GM23338 (cell line): ENCODE results near the gene ERC1. TPM values are rescaled to one million over a fixed set of nuclear protein-coding genes. Genes with fewer than 3 reads are reported as not detected.

Source experiments
- ATAC-seq: fragments of 200-7000 bp; cut with Tn5 transposase; 3 replicates; pipeline ENCODE4 v1.9.1; 2020
- DNase-seq: peaks from one replicate; pipeline ENCODE4 v3.0.0-alpha.2; 2015; ENCODE audit warnings: low spot score
- H2AFZ ChIP-seq: fragments of 200-600 bp; sonication (generic); 2 replicates; pipeline ENCODE4 v1.8.0; 2016; ENCODE audit warnings: antibody characterized with exemption, mild to moderate bottlenecking, moderate library complexity
- H3F3A ChIP-seq: fragments of 200-600 bp; sonication (generic); replicated peaks from 2 replicates; pipeline ENCODE4 v1.8.0; 2017; ENCODE audit warnings: antibody characterized with exemption, mixed run types, low read depth
- H3K27ac ChIP-seq: fragments of 200-600 bp; sonication (generic); 2 replicates; pipeline ENCODE4 v1.6.1; 2016; ENCODE audit warnings: low read depth
- H3K27me3 ChIP-seq: fragments of 200-600 bp; sonication (generic); 2 replicates; pipeline ENCODE4 v1.8.0; 2016; ENCODE audit warnings: mild to moderate bottlenecking, mixed run types, moderate library complexity; ENCODE audit not compliant: insufficient read depth
- H3K36me3 ChIP-seq: fragments of 200-600 bp; sonication (generic); 2 replicates; pipeline ENCODE4 v1.8.0; 2016; ENCODE audit warnings: mild to moderate bottlenecking; ENCODE audit not compliant: insufficient read depth
- H3K4me1 ChIP-seq: fragments of 200-600 bp; sonication (generic); 2 replicates; pipeline ENCODE4 v1.8.0; 2016; ENCODE audit warnings: mild to moderate bottlenecking, moderate library complexity; ENCODE audit not compliant: insufficient read depth
- H3K4me2 ChIP-seq: fragments of 200-600 bp; sonication (generic); 2 replicates; pipeline ENCODE4 v1.7.1; 2017; ENCODE audit warnings: mixed run types
- H3K4me3 ChIP-seq: fragments of 200-600 bp; sonication (generic); 2 replicates; pipeline ENCODE4 v1.6.1; 2016; ENCODE audit warnings: mixed run types
- H3K79me2 ChIP-seq: fragments of 200-600 bp; sonication (generic); replicated peaks from 2 replicates; pipeline ENCODE4 v1.8.0; 2017; ENCODE audit warnings: mild to moderate bottlenecking; ENCODE audit not compliant: insufficient read depth
- H3K9me2 ChIP-seq: fragments of 200-600 bp; sonication (generic); 2 replicates; pipeline ENCODE4 v1.8.0; 2017; ENCODE audit not compliant: insufficient read depth
- H4K20me1 ChIP-seq: fragments of 200-600 bp; sonication (generic); replicated peaks from 2 replicates; pipeline ENCODE4 v1.8.0; 2017; ENCODE audit warnings: mild to moderate bottlenecking; ENCODE audit not compliant: insufficient read depth
- H3K27ac Mint-ChIP-seq: 2 replicates; pipeline ENCODE4 v1.8.0; 2020; ENCODE audit warnings: inconsistent platforms, mild to moderate bottlenecking, moderate library complexity, mixed read lengths
- H3K27me3 Mint-ChIP-seq: 3 replicates; pipeline ENCODE4 v1.8.0; 2022; ENCODE audit warnings: low read depth, mild to moderate bottlenecking, moderate library complexity, mixed read lengths, inconsistent platforms; ENCODE audit not compliant: insufficient read depth, poor library complexity
- H3K36me3 Mint-ChIP-seq: 3 replicates; pipeline ENCODE4 v1.8.0; 2021; ENCODE audit warnings: low read depth, mild to moderate bottlenecking, inconsistent platforms, moderate library complexity, mixed read lengths
- H3K4me1 Mint-ChIP-seq: 3 replicates; pipeline ENCODE4 v1.8.0; 2020; ENCODE audit warnings: mild to moderate bottlenecking, inconsistent platforms, mixed read lengths
- H3K4me3 Mint-ChIP-seq: 3 replicates; pipeline ENCODE4 v1.8.0; 2021; ENCODE audit warnings: moderate library complexity, mild to moderate bottlenecking, inconsistent platforms, mixed read lengths
- H3K9me3 Mint-ChIP-seq: 3 replicates; pipeline ENCODE4 v1.8.0; 2020; ENCODE audit warnings: moderate library complexity, mild to moderate bottlenecking, inconsistent platforms, mixed read lengths
- CREB1 ChIP-seq: fragments of 250-450 bp; sonication (Bioruptor Pico); IDR thresholded peaks from 2 replicates; pipeline ENCODE4 v1.5.0; 2020; ENCODE audit warnings: low read depth, mild to moderate bottlenecking, moderate library complexity
- EZH2 ChIP-seq: fragments of 200-600 bp; sonication (generic); IDR thresholded peaks from one replicate; pipeline ENCODE4 v1.8.0; 2017; ENCODE audit warnings: antibody characterized with exemption, mild to moderate bottlenecking, low read depth; ENCODE audit not compliant: unreplicated experiment
- EZH2phosphoT487 ChIP-seq: fragments of 200-600 bp; sonication (generic); IDR thresholded peaks from one replicate; pipeline ENCODE4 v1.8.1; 2018; ENCODE audit warnings: antibody characterized with exemption; ENCODE audit not compliant: unreplicated experiment
- JUNB ChIP-seq: IDR thresholded peaks from one replicate; pipeline ENCODE4 v1.6.1; 2016; ENCODE audit warnings: antibody characterized with exemption; ENCODE audit not compliant: unreplicated experiment
- NANOG ChIP-seq: IDR thresholded peaks from 2 replicates; pipeline ENCODE4 v1.6.1; 2016; ENCODE audit warnings: antibody characterized with exemption, borderline replicate concordance
- POLR2AphosphoS5 ChIP-seq: IDR thresholded peaks from 2 replicates; pipeline ENCODE4 v1.6.1; 2016; ENCODE audit warnings: antibody characterized with exemption, low read depth
- STAT1 ChIP-seq: IDR thresholded peaks from one replicate; pipeline ENCODE4 v1.6.1; 2016; ENCODE audit warnings: antibody characterized with exemption; ENCODE audit not compliant: unreplicated experiment
- ZNF114 ChIP-seq: fragments of 250-450 bp; sonication (Bioruptor Pico); IDR thresholded peaks from 2 replicates; pipeline ENCODE4 v1.5.0; 2020; ENCODE audit warnings: mild to moderate bottlenecking, moderate library complexity
- ZNF331 ChIP-seq: fragments of 250-450 bp; sonication (Bioruptor Pico); IDR thresholded peaks from 2 replicates; pipeline ENCODE4 v1.5.0; 2020; ENCODE audit warnings: low read depth, mild to moderate bottlenecking, moderate library complexity
- polyA plus RNA-seq: library from polyadenylated mRNA; unstranded; fragments of >200 nt; fragmentation: Nextera tagmentation; extraction: Ambion mirVana; gene quantifications from 2 replicates; pipeline ENCODE4 v1.2.1, GENCODE V29; 2016
- total RNA-seq: library from RNA; depleted of rRNA; stranded (reverse); fragments of >200 nt; shearing (Covaris generic); gene quantifications from 2 replicates; pipeline ENCODE4 v1.2.3, GENCODE V29; 2014
- TF ChIP-seq, protein P1 (sequence below), 2 experiments: fragments of 200-600 bp in 1 of 2; sonication (generic) in 1 of 2; conservative IDR thresholded peaks; 2 replicates each; pipeline versions ENCODE4 v1.5.1 to v1.6.1; 2016 to 2017; ENCODE audit warnings: antibody characterized with exemption in 2 of 2, low read depth in 2 of 2, mild to moderate bottlenecking in 2 of 2, moderate library complexity in 1 of 2
- TF ChIP-seq, protein P2 (sequence below): fragments of 250-450 bp; sonication (Bioruptor Pico); IDR thresholded peaks from 2 replicates; pipeline ENCODE4 v1.5.0; 2020; ENCODE audit warnings: mild to moderate bottlenecking, moderate library complexity
- TF ChIP-seq, protein P3 (sequence below): IDR thresholded peaks from one replicate; pipeline ENCODE4 v1.6.1; 2018; ENCODE audit warnings: antibody characterized with exemption; ENCODE audit not compliant: unreplicated experiment
- TF ChIP-seq, protein P4 (sequence below): IDR thresholded peaks from 2 replicates; pipeline ENCODE4 v1.6.1; 2016; ENCODE audit warnings: antibody characterized with exemption

ERC1 gene
- total and polyA plus RNA-seq, 2 experiments from 2014 or later: 28.1 to 35.3 TPM

DNA sequence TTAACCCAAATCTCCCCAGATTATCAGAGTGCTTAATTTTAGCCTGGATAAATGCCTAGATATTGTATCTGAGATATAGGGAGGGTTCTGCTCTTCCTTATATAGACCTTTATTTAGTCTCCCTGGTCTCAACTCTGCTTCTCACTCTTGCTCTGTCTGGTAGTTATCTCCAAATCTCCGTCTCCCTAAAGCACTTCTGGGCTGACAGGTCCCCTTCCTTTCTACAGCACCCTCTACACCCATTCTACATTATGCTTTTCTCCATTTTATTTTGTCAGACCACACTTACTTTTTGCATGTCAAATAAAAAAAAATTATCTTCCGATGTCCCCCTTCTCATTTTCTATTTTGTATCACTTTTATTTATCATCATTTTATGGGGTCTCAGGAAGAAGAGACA is 2.0 kb upstream of the ERC1 start:
- peak overlapping the region; percentile 92; the same call in 1 of the 2 replicates for H3K4me2 ChIP-seq
- Mint-ChIP-seq H3K36me3 (no peaks in the 10 kb centered on the region; the same call in 2 of the 3 replicates), H3K27ac (no peak overlapping the region), H3K9me3 (no peaks in the 10 kb centered on the region; the same call in 2 of the 3 replicates), H3K4me3 (no peak overlapping the region; the same call in 2 of the 3 replicates), H3K27me3 (peaks cover 7% of the 10 kb centered on the region), H3K4me1 (peaks cover 22% of the 10 kb centered on the region)
- H3K79me2 ChIP-seq: peaks cover 27% of the 10 kb centered on the region
- no peak overlapping the region for H2AFZ ChIP-seq
- H3K27ac ChIP-seq: no peak overlapping the region
- ATAC-seq (no peak), DNase-seq (no peak)
- H3K4me1 ChIP-seq: peaks cover 29% of the 10 kb centered on the region
- no peak overlapping the region for H3K4me3 ChIP-seq
- H3K36me3 ChIP-seq: no peaks in the 10 kb centered on the region
- peaks cover 13% of the 10 kb centered on the region; the same call in 1 of the 2 replicates for H3F3A ChIP-seq
- H4K20me1 ChIP-seq: 0 out of 2 replicates have a peak, but pooled peaks cover 4% of the 10 kb centered on the region
- H3K27me3 ChIP-seq: peaks cover 8% of the 10 kb centered on the region; the same call in 1 of the 2 replicates
- TF ChIP-seq ZNF114 (CRISPR knock-in tag) (no peak), NANOG (no peak), STAT1 (no peak), CREB1 (no peak), ZNF331 (no peak), POLR2AphosphoS5 (no peak), JUNB (no peak), EZH2 (no peak), EZH2phosphoT487 (no peak)
- TF ChIP-seq, protein P1, sequence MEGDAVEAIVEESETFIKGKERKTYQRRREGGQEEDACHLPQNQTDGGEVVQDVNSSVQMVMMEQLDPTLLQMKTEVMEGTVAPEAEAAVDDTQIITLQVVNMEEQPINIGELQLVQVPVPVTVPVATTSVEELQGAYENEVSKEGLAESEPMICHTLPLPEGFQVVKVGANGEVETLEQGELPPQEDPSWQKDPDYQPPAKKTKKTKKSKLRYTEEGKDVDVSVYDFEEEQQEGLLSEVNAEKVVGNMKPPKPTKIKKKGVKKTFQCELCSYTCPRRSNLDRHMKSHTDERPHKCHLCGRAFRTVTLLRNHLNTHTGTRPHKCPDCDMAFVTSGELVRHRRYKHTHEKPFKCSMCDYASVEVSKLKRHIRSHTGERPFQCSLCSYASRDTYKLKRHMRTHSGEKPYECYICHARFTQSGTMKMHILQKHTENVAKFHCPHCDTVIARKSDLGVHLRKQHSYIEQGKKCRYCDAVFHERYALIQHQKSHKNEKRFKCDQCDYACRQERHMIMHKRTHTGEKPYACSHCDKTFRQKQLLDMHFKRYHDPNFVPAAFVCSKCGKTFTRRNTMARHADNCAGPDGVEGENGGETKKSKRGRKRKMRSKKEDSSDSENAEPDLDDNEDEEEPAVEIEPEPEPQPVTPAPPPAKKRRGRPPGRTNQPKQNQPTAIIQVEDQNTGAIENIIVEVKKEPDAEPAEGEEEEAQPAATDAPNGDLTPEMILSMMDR (conservative IDR thresholded peaks at IDR 0.05; ENCODE audit: low read depth in 2 of 2): no peak
- TF ChIP-seq, protein P2, sequence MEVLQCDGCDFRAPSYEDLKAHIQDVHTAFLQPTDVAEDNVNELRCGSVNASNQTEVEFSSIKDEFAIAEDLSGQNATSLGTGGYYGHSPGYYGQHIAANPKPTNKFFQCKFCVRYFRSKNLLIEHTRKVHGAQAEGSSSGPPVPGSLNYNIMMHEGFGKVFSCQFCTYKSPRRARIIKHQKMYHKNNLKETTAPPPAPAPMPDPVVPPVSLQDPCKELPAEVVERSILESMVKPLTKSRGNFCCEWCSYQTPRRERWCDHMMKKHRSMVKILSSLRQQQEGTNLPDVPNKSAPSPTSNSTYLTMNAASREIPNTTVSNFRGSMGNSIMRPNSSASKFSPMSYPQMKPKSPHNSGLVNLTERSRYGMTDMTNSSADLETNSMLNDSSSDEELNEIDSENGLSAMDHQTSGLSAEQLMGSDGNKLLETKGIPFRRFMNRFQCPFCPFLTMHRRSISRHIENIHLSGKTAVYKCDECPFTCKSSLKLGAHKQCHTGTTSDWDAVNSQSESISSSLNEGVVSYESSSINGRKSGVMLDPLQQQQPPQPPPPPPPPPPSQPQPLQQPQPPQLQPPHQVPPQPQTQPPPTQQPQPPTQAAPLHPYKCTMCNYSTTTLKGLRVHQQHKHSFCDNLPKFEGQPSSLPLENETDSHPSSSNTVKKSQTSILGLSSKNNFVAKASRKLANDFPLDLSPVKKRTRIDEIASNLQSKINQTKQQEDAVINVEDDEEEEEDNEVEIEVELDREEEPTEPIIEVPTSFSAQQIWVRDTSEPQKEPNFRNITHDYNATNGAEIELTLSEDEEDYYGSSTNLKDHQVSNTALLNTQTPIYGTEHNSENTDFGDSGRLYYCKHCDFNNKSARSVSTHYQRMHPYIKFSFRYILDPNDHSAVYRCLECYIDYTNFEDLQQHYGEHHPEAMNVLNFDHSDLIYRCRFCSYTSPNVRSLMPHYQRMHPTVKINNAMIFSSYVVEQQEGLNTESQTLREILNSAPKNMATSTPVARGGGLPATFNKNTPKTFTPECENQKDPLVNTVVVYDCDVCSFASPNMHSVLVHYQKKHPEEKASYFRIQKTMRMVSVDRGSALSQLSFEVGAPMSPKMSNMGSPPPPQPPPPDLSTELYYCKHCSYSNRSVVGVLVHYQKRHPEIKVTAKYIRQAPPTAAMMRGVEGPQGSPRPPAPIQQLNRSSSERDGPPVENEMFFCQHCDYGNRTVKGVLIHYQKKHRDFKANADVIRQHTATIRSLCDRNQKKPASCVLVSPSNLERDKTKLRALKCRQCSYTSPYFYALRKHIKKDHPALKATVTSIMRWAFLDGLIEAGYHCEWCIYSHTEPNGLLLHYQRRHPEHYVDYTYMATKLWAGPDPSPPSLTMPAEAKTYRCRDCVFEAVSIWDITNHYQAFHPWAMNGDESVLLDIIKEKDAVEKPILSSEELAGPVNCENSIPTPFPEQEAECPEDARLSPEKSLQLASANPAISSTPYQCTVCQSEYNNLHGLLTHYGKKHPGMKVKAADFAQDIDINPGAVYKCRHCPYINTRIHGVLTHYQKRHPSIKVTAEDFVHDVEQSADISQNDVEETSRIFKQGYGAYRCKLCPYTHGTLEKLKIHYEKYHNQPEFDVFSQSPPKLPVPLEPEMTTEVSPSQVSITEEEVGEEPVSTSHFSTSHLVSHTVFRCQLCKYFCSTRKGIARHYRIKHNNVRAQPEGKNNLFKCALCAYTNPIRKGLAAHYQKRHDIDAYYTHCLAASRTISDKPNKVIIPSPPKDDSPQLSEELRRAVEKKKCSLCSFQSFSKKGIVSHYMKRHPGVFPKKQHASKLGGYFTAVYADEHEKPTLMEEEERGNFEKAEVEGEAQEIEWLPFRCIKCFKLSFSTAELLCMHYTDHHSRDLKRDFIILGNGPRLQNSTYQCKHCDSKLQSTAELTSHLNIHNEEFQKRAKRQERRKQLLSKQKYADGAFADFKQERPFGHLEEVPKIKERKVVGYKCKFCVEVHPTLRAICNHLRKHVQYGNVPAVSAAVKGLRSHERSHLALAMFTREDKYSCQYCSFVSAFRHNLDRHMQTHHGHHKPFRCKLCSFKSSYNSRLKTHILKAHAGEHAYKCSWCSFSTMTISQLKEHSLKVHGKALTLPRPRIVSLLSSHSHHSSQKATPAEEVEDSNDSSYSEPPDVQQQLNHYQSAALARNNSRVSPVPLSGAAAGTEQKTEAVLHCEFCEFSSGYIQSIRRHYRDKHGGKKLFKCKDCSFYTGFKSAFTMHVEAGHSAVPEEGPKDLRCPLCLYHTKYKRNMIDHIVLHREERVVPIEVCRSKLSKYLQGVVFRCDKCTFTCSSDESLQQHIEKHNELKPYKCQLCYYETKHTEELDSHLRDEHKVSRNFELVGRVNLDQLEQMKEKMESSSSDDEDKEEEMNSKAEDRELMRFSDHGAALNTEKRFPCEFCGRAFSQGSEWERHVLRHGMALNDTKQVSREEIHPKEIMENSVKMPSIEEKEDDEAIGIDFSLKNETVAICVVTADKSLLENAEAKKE (CRISPR knock-in tag): no peak
- TF ChIP-seq, protein P3, sequence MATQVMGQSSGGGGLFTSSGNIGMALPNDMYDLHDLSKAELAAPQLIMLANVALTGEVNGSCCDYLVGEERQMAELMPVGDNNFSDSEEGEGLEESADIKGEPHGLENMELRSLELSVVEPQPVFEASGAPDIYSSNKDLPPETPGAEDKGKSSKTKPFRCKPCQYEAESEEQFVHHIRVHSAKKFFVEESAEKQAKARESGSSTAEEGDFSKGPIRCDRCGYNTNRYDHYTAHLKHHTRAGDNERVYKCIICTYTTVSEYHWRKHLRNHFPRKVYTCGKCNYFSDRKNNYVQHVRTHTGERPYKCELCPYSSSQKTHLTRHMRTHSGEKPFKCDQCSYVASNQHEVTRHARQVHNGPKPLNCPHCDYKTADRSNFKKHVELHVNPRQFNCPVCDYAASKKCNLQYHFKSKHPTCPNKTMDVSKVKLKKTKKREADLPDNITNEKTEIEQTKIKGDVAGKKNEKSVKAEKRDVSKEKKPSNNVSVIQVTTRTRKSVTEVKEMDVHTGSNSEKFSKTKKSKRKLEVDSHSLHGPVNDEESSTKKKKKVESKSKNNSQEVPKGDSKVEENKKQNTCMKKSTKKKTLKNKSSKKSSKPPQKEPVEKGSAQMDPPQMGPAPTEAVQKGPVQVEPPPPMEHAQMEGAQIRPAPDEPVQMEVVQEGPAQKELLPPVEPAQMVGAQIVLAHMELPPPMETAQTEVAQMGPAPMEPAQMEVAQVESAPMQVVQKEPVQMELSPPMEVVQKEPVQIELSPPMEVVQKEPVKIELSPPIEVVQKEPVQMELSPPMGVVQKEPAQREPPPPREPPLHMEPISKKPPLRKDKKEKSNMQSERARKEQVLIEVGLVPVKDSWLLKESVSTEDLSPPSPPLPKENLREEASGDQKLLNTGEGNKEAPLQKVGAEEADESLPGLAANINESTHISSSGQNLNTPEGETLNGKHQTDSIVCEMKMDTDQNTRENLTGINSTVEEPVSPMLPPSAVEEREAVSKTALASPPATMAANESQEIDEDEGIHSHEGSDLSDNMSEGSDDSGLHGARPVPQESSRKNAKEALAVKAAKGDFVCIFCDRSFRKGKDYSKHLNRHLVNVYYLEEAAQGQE: no peak
- TF ChIP-seq, protein P4, sequence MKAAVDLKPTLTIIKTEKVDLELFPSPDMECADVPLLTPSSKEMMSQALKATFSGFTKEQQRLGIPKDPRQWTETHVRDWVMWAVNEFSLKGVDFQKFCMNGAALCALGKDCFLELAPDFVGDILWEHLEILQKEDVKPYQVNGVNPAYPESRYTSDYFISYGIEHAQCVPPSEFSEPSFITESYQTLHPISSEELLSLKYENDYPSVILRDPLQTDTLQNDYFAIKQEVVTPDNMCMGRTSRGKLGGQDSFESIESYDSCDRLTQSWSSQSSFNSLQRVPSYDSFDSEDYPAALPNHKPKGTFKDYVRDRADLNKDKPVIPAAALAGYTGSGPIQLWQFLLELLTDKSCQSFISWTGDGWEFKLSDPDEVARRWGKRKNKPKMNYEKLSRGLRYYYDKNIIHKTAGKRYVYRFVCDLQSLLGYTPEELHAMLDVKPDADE: no peak
- no peaks in the 10 kb centered on the region for H3K9me2 ChIP-seq
